ENCODE measurements around the gene RNF7. TPM values are rescaled to one million over a fixed set of nuclear protein-coding genes. Genes with fewer than 3 reads are reported as not detected.

RNF7 gene
- total and polyA plus RNA-seq, 5 experiments from 2014 or later, result 52.5 to 116 (median 114) TPM

DNA sequence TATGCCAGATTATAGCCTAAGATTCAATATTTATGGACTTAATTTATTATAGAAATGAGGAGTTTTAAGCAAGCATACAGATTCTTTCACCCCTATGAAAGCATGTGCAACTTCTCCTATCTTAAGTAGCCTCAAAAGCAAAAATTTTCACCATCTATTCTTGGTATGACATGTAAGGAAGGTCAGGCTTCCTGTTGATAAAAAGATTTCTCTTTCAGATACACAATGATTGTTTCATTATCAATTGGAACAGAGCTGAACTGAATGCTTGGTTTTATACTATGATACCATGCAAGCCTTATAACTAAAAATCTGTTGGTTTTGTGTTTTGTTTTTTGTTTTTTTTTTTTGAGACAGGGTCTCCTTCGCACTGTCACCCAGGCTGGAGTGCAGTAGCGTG, 29.0 kb downstream of the RNF7 start:
- POLR2A ChIA-PET, result no interaction called here
- H3K4me1 Mint-ChIP-seq, result peaks cover 0 to 7% (median 0%) of the 10 kb centered on the region in 4 donors
- DNase-seq (no peak), ATAC-seq (no peak)
- no peak overlapping the region for H3K27ac Mint-ChIP-seq
- H3K4me3 Mint-ChIP-seq, result no peak overlapping the region
- H3K36me3 Mint-ChIP-seq, result peaks cover 0 to 8% (median 0%) of the 10 kb centered on the region in 3 donors
- no peaks in the 10 kb centered on the region for H3K27me3 Mint-ChIP-seq
- no peaks in the 10 kb centered on the region for H3K9me3 Mint-ChIP-seq

GRCh38 chr3:141769221-141769894, 31.3 kb downstream of the RNF7 start:
- POLR2A ChIA-PET, result interaction anchor here (1.0 kb wide), 1 partner anchor 31 kb away, joined by 5 read pairs; the partner anchor contains the start of gene RNF7
- H3K4me1 Mint-ChIP-seq, result peaks cover 0 to 7% (median 0%) of the 10 kb centered on the region in 4 donors
- no peak overlapping the region for H3K4me3 Mint-ChIP-seq
- peaks cover 0 to 8% (median 0%) of the 10 kb centered on the region in 3 donors for H3K36me3 Mint-ChIP-seq
- no peaks in the 10 kb centered on the region for H3K9me3 Mint-ChIP-seq
- no peak for ATAC-seq
- H3K27ac Mint-ChIP-seq, result peak overlapping the region in 2 of 10 donors; percentile 0 to 7
- no peak for DNase-seq
- H3K27me3 Mint-ChIP-seq, result no peaks in the 10 kb centered on the region

GRCh38 chr3:141773676-141774075, 35.6 kb downstream of the RNF7 start:
- ATAC-seq, result no peak
- POLR2A ChIA-PET, result interaction anchor here (0.6 kb wide), 1 partner anchor 661 kb away, joined by 5 read pairs; no protein-coding TSS in a partner anchor
- Mint-ChIP-seq H3K27ac (no peak overlapping the region), H3K9me3 (no peaks in the 10 kb centered on the region), H3K36me3 (peaks cover 0 to 4% (median 0%) of the 10 kb centered on the region in 3 donors), H3K4me3 (no peak overlapping the region), H3K27me3 (no peaks in the 10 kb centered on the region), H3K4me1 (peaks cover 0 to 3% (median 0%) of the 10 kb centered on the region in 4 donors)
- no peak for DNase-seq

- DNase-seq (no peak), ATAC-seq (no peak)
- H3K36me3 Mint-ChIP-seq, result no peaks in the 10 kb centered on the region
- no peak overlapping the region for H3K4me3 Mint-ChIP-seq
- H3K9me3 Mint-ChIP-seq, result no peaks in the 10 kb centered on the region
- POLR2A ChIA-PET, result no interaction called here
- no peak overlapping the region for H3K27ac Mint-ChIP-seq
- H3K27me3 Mint-ChIP-seq, result no peaks in the 10 kb centered on the region
- H3K4me1 Mint-ChIP-seq, result no peaks in the 10 kb centered on the region
Observed at GRCh38 chr3:141776376-141776775, 38.3 kb downstream of the RNF7 start.

DNA sequence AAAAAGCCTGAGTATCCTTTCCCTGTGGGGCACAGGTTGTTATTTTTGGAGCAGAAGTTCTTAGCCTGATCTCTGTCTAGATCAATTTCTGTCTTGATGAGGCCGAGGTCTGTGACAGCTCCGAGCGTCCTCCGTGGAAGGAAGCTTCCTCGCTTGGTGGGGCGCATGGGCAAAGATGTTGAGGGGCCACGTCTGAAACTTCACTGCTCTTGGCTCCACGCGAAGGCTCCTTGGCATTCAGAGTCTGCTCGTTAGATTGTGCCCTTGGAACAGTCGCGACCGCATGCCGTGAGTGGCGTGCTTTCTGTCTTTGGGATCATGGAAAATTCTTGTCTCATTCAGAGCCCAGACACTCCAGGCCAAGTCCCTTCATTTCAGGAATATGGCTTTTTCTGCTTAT, 38.8 kb downstream of the RNF7 start:
- Mint-ChIP-seq H3K9me3 (no peaks in the 10 kb centered on the region), H3K27ac (peak overlapping the region in 1 of 10 donors; percentile 27), H3K36me3 (no peaks in the 10 kb centered on the region), H3K4me1 (peaks cover 0 to under 1% (median 0%) of the 10 kb centered on the region in 4 donors), H3K27me3 (peaks cover 0 to 1% (median 0%) of the 10 kb centered on the region in 5 donors), H3K4me3 (no peak overlapping the region)
- ATAC-seq (no peak), DNase-seq (no peak)
- POLR2A ChIA-PET, result no interaction called here

DNA sequence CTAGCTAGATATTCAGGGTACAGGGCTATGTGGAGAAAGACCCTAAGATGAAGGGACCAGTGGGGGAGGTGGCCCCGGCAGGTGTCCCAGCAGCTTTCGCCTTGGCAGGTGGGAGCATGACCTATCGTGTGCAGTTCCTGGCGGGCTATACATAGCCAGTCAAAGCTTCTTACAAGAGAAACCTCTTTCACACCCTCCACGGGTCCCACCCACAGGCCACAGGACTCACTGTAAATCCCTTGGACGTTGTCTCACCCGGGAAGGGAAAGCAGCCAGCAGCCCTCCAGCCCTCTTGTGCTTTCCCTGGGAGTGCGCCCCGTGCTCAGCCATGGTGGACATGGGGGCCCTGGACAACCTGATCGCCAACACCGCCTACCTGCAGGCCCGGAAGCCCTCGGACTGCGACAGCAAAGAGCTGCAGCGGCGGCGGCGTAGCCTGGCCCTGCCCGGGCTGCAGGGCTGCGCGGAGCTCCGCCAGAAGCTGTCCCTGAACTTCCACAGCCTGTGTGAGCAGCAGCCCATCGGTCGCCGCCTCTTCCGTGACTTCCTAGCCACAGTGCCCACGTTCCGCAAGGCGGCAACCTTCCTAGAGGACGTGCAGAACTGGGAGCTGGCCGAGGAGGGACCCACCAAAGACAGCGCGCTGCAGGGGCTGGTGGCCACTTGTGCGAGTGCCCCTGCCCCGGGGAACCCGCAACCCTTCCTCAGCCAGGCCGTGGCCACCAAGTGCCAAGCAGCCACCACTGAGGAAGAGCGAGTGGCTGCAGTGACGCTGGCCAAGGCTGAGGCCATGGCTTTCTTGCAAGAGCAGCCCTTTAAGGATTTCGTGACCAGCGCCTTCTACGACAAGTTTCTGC, 40.1 kb downstream of the RNF7 start:
- Mint-ChIP-seq H3K27ac (no peak overlapping the region), H3K27me3 (peaks cover 0 to 5% (median 0%) of the 10 kb centered on the region in 5 donors), H3K36me3 (no peaks in the 10 kb centered on the region), H3K4me3 (no peak overlapping the region), H3K4me1 (peaks cover 0 to 5% (median 0%) of the 10 kb centered on the region in 4 donors), H3K9me3 (no peaks in the 10 kb centered on the region)
- DNase-seq, result no peak
- no peak for ATAC-seq
- POLR2A ChIA-PET, result interaction anchor here (0.5 to 1.3 kb wide), 3 partner anchors 39 to 281 kb away, joined by 3 to 5 read pairs (median 4); no protein-coding TSS in a partner anchor

DNA sequence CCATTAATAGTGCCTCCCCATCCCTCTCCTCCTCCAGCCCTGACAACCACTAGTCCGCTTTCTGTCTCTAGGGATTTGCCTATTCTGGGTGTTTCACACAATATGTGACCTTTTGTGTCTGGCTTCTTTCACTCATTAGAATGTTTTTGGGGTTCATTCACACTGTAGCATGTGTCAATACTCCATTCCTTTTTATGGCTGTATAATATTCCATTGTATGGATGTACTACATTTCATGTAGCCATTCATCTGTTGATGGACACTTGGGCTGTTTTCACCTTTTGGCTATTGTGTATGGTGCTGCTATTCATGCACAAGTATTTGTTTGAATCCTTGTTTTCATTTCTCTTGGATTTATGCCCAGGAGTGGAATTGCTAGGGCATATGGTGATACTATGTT, 41.6 kb downstream of the RNF7 start:
- H3K27me3 Mint-ChIP-seq, result peaks cover 0 to 5% (median 0%) of the 10 kb centered on the region in 5 donors
- POLR2A ChIA-PET, result no interaction called here
- no peaks in the 10 kb centered on the region for H3K9me3 Mint-ChIP-seq
- H3K4me1 Mint-ChIP-seq, result peaks cover 0 to 7% (median 0%) of the 10 kb centered on the region in 4 donors
- H3K36me3 Mint-ChIP-seq, result no peaks in the 10 kb centered on the region
- no peak for ATAC-seq
- H3K4me3 Mint-ChIP-seq, result no peak overlapping the region
- DNase-seq, result no peak
- H3K27ac Mint-ChIP-seq, result no peak overlapping the region

DNA sequence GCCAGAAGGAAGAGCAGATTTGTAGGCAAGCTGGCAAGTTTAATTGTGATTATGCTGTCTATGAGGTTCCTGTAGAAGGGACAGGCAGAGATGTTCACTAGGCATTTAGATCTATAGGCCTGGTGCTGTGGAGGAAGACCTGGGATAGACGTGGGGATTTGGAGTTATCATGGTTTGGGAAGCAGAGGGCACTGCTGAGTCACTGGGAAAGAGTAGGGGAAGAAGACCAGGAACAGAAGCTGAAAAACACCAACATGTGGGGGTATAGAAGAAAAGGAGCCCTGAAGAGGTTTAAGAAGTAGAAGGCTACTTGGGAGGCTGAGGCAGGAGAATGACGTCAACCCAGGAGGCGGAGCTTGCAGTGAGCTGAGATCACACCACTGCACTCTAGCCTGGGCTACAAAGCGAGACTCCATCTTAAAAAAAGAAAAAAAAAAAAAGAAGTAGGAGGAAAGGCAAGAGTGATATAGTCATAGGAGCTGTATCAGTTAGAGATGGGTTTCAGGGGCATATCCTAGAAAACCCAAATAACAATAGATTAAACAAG, 44.4 kb downstream of the RNF7 start:
- H3K27me3 Mint-ChIP-seq, result peaks cover 0 to 5% (median 0%) of the 10 kb centered on the region in 5 donors
- ATAC-seq (no peak), DNase-seq (no peak)
- peak overlapping the region in 2 of 10 donors; percentile 1 to 8 for H3K27ac Mint-ChIP-seq
- no peak overlapping the region for H3K4me3 Mint-ChIP-seq
- no peaks in the 10 kb centered on the region for H3K9me3 Mint-ChIP-seq
- peaks cover 0 to 7% (median 0%) of the 10 kb centered on the region in 4 donors for H3K4me1 Mint-ChIP-seq
- POLR2A ChIA-PET, result interaction anchor here (1.8 kb wide), 1 partner anchor 15 kb away, joined by 4 read pairs; no protein-coding TSS in a partner anchor
- H3K36me3 Mint-ChIP-seq, result no peaks in the 10 kb centered on the region

DNA sequence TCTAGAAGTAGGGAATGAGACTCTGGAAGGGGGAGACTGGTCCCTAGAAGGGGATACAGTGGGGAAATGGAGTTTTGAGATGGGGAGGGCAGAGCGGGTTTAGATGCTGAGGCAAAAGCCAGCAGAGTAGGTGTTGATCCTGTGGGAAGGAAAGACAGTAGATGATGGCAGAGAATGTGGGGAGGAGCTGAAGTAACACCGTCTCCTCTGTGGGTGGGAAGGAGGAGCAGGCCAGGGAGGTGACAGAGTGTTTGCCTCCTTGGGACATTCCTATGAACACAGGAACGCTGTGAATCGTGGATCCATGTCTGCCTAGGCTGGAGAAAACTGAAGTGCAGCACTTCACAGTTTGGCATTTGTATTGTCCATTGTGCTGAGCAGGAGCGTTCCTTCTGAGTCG, 45.5 kb downstream of the RNF7 start:
- Mint-ChIP-seq H3K27ac (no peak overlapping the region), H3K36me3 (no peaks in the 10 kb centered on the region), H3K27me3 (peaks cover 0 to 5% (median 0%) of the 10 kb centered on the region in 5 donors), H3K4me1 (peaks cover 0 to 7% (median 0%) of the 10 kb centered on the region in 4 donors), H3K4me3 (no peak overlapping the region), H3K9me3 (no peaks in the 10 kb centered on the region)
- ATAC-seq (no peak), DNase-seq (no peak)
- POLR2A ChIA-PET, result interaction anchor here (1.8 kb wide), 1 partner anchor 13 kb away, joined by 4 read pairs; no protein-coding TSS in a partner anchor

- POLR2A ChIA-PET, result interaction anchor here (1.8 kb wide), 1 partner anchor 13 kb away, joined by 4 read pairs; no protein-coding TSS in a partner anchor
- ATAC-seq, result no peak
- peaks cover 0 to 5% (median 0%) of the 10 kb centered on the region in 5 donors for H3K27me3 Mint-ChIP-seq
- DNase-seq, result no peak
- H3K4me3 Mint-ChIP-seq, result no peak overlapping the region
- H3K27ac Mint-ChIP-seq, result peak overlapping the region in 1 of 10 donors; percentile 19
- H3K36me3 Mint-ChIP-seq, result no peaks in the 10 kb centered on the region
- H3K9me3 Mint-ChIP-seq, result no peaks in the 10 kb centered on the region
- H3K4me1 Mint-ChIP-seq, result peaks cover 0 to 7% (median 0%) of the 10 kb centered on the region in 4 donors
Observed at GRCh38 chr3:141784096-141784495, 46.0 kb downstream of the RNF7 start.

GRCh38 chr3:141784531-141784930, 46.4 kb downstream of the RNF7 start:
- DNase-seq, result no peak
- Mint-ChIP-seq H3K36me3 (no peaks in the 10 kb centered on the region), H3K27me3 (peaks cover 0 to 5% (median 0%) of the 10 kb centered on the region in 5 donors), H3K4me1 (peaks cover 0 to 10% (median 0%) of the 10 kb centered on the region in 4 donors), H3K9me3 (no peaks in the 10 kb centered on the region), H3K27ac (peak overlapping the region in 1 of 10 donors; percentile 19), H3K4me3 (no peak overlapping the region)
- POLR2A ChIA-PET, result interaction anchor here (1.4 kb wide), 1 partner anchor 16 kb away, joined by 3 read pairs; no protein-coding TSS in a partner anchor
- no peak for ATAC-seq

GRCh38 chr3:141788149-141788548, 50.1 kb downstream of the RNF7 start:
- Mint-ChIP-seq H3K4me3 (no peak overlapping the region), H3K27me3 (no peaks in the 10 kb centered on the region), H3K9me3 (no peaks in the 10 kb centered on the region), H3K27ac (peak overlapping the region in 5 of 10 donors; percentile 8 to 81 (median 32)), H3K36me3 (no peaks in the 10 kb centered on the region), H3K4me1 (peaks cover 0 to 4% (median under 1%) of the 10 kb centered on the region in 4 donors)
- ATAC-seq (no peak), DNase-seq (no peak)
- POLR2A ChIA-PET, result no interaction called here

Data from naive thymus-derived CD8-positive, alpha-beta T cell (primary cell).